Cerebellar nuclear complex (tissue), 1 donor: Measurements from ENCODE around the gene NRXN3.
A peak's percentile ranks its signal among the peaks of the same experiment; 100 is the strongest.
"Not testable (repeated sequence)": the region's sequence is repeated elsewhere in the genome, so short reads cannot be mapped to it uniquely, and the experiment has no call there.

Experiments used
- DNase-seq, 2 experiments: peaks; one replicate each; lab custom pipeline; 2025; lab: John Stamatoyannopoulos, UW

Gene NRXN3

DNA sequence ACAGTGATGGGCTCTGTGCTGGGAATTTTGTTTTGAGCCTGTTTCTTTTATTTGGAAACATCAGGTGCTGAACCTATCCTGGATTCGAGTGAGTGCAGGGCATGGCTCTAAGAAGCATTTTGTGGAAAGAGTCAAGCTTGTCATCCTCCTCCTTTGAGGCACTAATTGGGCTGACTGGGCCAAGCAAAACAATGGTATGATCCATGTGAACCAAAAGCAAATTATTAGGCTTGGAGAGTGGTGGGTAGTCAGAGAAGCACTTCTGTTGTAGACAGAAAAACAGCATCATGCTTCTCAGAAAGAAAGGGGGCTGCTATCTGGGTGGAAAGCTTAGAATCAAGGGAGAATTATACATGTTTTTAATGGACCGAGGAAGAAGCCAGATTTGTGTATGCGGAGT is 1559.6 kb downstream of the NRXN3 start:
- no peak for DNase-seq

GRCh38 chr14:79730196-79730595 is 1560.0 kb downstream of the NRXN3 start:
- DNase-seq, result no peak

- DNase-seq, result no peak
Observed at GRCh38 chr14:79730953-79731352, 1560.8 kb downstream of the NRXN3 start.

DNA sequence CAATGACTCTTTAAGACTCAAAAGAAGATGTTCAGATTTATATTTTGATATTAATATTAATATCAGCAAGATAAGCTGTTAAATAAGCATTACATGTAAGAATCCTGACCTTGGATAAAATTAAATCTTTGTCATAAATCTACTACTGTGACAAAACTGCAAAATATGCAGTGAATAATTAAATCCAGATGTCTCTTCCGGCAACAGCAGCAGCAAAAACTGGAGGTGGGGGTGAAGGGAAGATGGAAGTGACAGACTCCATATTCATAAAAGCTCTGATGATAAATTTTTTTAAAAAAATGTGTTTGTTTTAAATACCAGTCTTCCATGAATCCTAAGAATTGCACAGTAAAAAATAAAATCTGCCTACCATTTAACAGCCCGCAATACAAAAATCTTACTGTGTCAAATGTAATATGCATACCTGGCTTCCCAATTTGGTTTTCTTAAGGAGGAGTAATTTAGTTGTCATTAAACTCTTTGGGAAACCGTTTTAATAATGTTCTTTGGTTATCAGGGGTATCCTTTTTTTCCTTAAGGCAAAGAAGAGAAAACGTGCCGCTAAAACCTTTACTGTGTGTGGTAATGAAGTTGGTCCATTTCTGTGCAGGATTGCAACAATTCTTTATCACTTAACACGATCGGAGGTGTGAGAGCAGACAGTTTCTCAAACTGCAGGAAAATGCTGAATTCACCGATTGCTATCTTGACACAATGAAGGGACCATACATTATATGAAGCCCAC is 1562.9 kb downstream of the NRXN3 start:
- no peak for DNase-seq

GRCh38 chr14:79734151-79734550 is 1564.0 kb downstream of the NRXN3 start:
- no peak for DNase-seq

GRCh38 chr14:79734656-79735055 is 1564.5 kb downstream of the NRXN3 start:
- no peak for DNase-seq

DNA sequence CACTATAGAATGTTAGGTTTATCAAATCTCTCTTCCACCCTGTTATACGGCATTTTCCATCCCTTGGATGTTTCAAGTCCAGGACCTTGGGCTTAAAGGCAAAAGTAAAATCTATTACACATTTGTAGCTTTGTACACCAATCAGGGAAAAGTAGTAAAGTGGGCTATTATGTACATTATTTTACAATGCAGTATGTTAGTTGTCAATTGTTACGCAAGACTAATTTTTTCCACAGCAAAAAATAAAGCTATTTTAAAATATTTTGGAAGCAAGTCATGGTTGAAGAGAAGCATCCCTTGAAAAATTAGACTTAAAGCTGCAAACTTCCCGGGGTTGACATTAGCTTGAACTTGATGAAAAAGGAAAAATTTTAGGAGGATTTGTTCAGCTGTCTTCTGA is 1564.9 kb downstream of the NRXN3 start:
- DNase-seq, result no peak

DNA sequence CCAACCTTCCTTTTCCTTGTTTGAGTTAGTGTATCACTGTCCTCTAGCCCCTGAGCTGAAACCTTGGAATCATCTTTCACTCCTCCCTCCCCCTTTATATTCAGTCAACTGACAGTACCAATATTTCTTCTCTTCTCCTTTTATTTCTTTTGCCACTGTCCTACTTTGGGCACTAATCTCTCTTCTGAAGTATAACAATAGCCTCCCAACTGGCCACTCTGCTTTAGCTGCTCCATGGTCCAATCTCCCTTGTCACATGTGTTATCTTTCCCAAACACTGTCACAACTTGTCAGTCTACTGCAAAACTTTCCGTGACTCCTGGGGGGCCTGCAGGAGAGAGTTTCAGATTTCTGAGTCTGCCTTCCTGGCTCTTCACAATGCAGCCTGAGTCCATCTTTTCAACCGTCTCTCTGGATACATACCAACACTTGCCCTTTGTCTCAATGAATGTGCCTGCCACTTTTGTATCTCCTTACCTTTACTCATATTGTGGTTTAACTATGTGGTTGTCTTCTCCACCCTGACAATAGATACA is 1570.0 kb downstream of the NRXN3 start:
- no peak for DNase-seq

DNA sequence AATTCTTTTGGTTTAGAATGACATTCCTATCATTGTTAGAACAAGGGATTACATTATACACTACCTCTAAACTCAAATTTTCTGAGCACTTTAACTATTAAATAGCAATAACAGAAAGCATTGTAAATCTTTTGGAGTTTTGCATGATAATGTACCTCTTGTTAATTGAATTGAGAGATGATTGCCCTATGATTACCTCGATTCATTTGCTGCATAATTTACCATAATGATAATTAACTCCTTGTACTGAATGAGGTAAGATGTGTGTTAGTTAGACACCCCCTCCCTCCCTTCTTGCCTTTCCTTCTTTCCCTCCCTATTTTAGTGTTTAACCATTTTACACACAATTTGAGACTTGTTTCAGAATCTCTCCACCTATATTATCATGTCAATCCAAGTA is 1572.0 kb downstream of the NRXN3 start:
- no peak for DNase-seq

DNA sequence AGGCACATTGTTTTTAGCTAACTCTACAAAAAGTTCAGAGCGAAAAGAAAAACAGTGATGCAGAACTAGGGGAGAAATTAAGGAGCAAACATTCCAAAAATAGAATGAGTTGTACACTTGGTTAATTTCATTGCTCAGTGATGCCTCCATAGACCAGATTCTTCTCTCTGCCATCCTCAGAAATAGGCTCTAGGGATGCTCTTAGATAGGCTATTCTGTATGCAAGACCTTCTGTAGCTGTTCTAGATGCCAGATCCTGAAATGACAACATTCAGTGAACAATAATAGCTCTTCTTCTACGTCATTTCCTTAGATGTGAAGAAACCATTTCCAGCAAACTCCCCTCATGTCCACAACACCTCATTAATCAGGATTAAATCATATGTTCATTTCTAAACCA is 1574.9 kb downstream of the NRXN3 start:
- peak in 1 of 2 experiments; percentile 34 for DNase-seq

GRCh38 chr14:79749065-79749464 is 1578.9 kb downstream of the NRXN3 start:
- DNase-seq, result peak in 1 of 2 experiments; percentile 35

DNA sequence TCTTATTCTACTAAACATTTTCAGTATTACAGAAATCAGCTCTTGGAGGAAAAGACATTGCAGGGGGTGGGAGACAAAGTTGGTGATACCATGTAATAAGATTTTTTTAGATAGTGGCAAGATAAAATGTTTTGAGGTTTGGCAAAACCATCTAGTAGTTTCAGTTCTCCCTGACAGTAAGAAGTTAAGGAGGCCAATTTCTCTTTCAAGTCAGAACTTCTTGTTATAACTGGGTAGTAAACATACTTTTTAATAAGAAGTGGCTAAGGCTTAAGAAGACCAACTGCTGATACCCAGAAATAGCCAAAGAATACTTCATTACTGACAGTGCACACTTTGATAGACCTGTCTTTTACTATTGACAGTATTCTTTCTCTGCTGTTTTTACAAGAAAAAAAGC is 1588.8 kb downstream of the NRXN3 start:
- DNase-seq, result no peak

DNA sequence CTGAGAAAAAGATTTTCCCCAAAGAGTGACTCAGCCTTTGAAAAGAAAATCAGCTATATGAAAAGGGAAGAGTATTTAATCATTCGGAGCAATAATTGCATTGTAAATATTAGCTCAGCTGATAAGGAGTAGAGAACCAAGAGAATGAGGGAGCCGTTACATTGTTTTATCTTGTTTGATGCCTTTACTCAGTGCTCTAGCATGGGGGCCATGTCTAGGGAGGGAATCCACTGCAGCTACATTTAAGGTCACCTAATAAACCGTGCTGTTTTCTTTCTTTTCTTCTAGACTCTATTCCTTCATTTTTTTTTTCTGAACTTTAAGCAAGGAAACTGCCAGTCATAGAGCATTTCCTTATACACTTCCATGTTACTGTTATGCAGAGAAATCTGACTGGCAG is 1594.2 kb downstream of the NRXN3 start:
- DNase-seq, result no peak

DNA sequence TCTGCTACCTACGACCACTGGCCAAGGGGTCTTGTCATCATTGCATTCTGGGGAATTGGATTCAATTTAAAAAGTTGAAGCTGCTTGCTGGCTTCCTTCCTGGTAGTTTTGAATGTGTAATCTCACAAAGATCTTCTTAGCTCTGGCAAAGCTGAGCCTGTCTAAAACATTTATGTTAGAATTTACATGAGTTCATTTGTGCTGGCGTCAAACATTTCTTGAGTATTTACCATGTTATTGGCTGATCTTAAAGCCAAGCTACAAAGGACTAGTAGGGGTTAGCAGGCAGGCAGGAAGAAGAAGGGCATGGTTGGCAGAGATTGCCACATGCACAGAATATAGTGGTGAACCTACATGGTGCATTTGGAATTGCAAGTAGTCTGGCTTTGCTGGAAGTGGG is 1596.3 kb downstream of the NRXN3 start:
- DNase-seq, result no peak

DNA sequence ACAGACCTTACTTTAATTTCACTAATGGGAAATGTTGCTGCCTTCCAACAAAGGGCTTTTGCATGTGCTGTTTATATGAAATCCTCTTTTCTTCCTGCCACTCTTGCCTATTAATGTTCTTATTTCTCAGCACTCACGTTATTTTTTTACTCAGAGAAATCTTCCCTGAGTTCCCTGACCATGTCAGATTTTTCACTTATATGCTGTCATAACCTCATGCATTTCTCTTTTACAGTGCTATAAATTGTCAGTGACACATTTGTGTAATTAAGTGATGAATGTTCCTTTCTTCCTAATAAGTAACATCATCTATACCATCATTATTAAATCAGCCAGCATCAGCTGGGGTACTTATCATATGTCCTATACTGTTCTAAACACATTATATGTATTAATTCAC is 1597.1 kb downstream of the NRXN3 start:
- no peak for DNase-seq

- DNase-seq, result not testable (repeated sequence)
Observed at GRCh38 chr14:79767721-79768120, 1597.5 kb downstream of the NRXN3 start.

GRCh38 chr14:79781882-79782281 is 1611.7 kb downstream of the NRXN3 start:
- DNase-seq, result no peak

GRCh38 chr14:79783041-79783440 is 1612.9 kb downstream of the NRXN3 start:
- DNase-seq, result no peak

DNA sequence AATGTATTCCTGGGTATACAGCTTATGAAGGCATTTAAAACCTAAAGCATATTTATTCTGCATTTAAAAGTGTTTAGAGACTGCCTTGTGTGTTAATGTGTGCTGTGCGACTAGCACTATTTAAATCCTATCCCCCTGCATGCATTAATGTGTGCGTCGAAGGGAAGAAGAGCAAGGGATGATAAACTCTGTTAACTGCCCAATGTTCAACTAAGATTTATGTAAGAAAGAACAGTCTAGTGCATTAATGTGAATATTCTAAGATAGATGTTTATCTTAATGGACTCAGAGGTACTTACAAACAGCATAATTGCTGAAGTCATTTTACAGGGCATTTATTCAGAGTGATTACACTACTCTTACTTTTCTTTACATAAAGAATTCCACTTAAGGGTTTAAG is 1616.3 kb downstream of the NRXN3 start:
- DNase-seq, result no peak

DNA sequence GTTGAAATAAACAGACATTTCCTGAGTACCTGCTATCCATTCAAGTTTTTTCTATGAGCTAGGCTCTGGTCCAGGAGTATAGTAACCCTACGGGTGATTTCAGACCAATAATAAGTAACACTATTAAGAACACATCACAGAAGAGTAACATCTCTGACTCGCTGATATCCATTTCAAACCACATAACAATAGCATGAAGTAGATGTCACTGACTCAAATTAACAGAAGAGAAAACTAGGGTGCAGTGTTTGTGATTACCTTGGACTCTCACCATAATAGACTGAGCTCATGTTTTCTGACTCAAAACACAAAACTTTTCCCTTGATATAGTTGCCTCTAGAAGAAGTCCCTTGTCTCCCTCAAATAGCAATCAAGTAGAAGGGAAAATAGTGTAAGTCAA is 1618.2 kb downstream of the NRXN3 start:
- no peak for DNase-seq

GRCh38 chr14:79791055-79791732 is 1621.0 kb downstream of the NRXN3 start:
- DNase-seq, result no peak

DNA sequence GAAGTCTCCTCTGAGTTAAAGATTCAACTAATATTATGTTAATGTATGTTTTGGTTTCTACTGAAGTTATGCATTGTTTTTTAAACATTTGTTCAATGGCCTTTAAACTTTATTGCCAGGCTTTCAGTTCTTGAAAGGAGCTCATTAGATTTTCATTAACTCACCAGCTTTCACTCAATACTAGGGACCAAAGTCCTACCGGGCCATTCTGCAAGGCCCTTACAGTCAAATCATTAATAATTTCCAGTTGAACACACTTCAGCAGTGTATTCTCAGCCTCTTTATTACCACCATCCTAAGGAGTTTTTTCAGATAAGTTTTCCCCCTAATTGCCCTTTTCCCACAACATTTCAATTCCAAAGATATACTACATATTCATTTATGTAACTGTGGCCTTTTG is 1631.9 kb downstream of the NRXN3 start:
- DNase-seq, result no peak

GRCh38 chr14:79805636-79806035 is 1635.5 kb downstream of the NRXN3 start:
- DNase-seq, result no peak
